Prostate gland (tissue), 2 donors: ENCODE results near the gene NUP85.

Experiments used
- CTCF ChIP-seq, 4 experiments: fragments of 200-600 bp in 2 of 4; fragments of 450-650 bp in 2 of 4; sonication (generic) in 2 of 4; IDR thresholded peaks; 1 replicate in 3 of 4; 2 replicates in 1 of 4; pipeline ENCODE4 v1.5.1; 2016 to 2019; ENCODE audit warnings: antibody characterized with exemption in 4 of 4, mild to moderate bottlenecking in 2 of 4, moderate library complexity in 2 of 4
- POLR2A ChIP-seq: fragments of 450-650 bp; IDR thresholded peaks from one replicate; pipeline ENCODE4 v1.6.1; 2016; ENCODE audit warnings: antibody characterized with exemption, mild to moderate bottlenecking

GRCh38 chr17:75194879-75195278 is 10.6 kb upstream of the NUP85 start:
- no peak for TF ChIP-seq CTCF (IDR thresholded peaks at IDR 0.05)
- no peak for TF ChIP-seq POLR2A
